GM12891 (cell line): Measurements from ENCODE around the gene KRTAP10-8.

Source experiments
- POLR2A ChIP-seq: IDR thresholded peaks from 2 replicates; pipeline ENCODE4 v1.6.1; 2011; ENCODE audit warnings: low read depth, low read length, control low read depth
- POLR2AphosphoS5 ChIP-seq: IDR thresholded peaks from 2 replicates; pipeline ENCODE4 v1.6.1; 2011; ENCODE audit warnings: low read depth, low read length, control low read depth
- SPI1 ChIP-seq: IDR thresholded peaks from 2 replicates; pipeline ENCODE4 v1.6.1; 2011; ENCODE audit warnings: low read depth, low read length, control low read depth
- TAF1 ChIP-seq: IDR thresholded peaks from 2 replicates; pipeline ENCODE4 v1.6.1; 2011; ENCODE audit warnings: low read depth, low read length, control low read depth

- no peak for TF ChIP-seq POLR2AphosphoS5
- no peak for TF ChIP-seq POLR2A
- no peak for TF ChIP-seq TAF1
- no peak for TF ChIP-seq SPI1
Observed at GRCh38 chr21:44614161-44614631, 2.3 kb downstream of the KRTAP10-8 start.
